ENCODE measurements around the gene TMEM117. TPM values are rescaled to one million over a fixed set of nuclear protein-coding genes. Genes with fewer than 3 reads are reported as not detected.
A peak's percentile ranks its signal among the peaks of the same experiment; 100 is the strongest.

Gene TMEM117
- total RNA-seq, 1 donor from 2014 or later, result 13.1 TPM

DNA sequence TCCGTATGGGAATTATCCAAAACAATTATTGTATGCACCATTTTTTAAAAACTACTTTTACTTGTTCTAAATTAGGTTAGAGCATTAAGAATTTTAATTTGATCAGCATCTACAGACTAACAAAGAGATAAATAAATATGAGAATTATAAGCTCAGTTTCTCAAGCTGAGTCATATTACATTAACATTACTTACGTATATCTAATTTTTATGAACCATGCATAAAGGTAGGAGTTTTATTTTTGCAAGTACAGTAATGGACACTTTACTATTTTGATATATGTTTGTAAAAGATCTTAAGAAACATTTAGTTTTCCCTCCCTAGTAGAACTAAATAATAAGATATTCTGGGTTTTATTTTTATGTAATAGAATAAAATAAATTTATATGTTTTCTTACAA lies 410.1 kb downstream of the TMEM117 start:
- Histone ChIP-seq H3K4me1 (ENCODE audit: insufficient read depth, low read length) (no peaks in the 10 kb centered on the region), H2AFZ (ENCODE audit: low read depth, low read length) (no peak overlapping the region), H3K27me3 (ENCODE audit: insufficient read depth, low read length) (no peaks in the 10 kb centered on the region), H3K4me2 (ENCODE audit: low read length) (no peak overlapping the region), H4K20me1 (ENCODE audit: insufficient read depth, low read length) (no peaks in the 10 kb centered on the region), H3K4me3 (ENCODE audit: insufficient read depth, low read depth, low read length) (no peak overlapping the region), H3K9me3 (ENCODE audit: insufficient read depth, low read depth, low read length) (peaks cover 4% of the 10 kb centered on the region), H3K36me3 (ENCODE audit: insufficient read depth, low read length) (no peaks in the 10 kb centered on the region), H3K27ac (ENCODE audit: low read depth, low read length) (no peak overlapping the region), H3K79me2 (ENCODE audit: insufficient read depth, low read length) (no peaks in the 10 kb centered on the region), H3K9ac (ENCODE audit: low read length) (no peak overlapping the region)
- Mint-ChIP-seq H3K36me3 (ENCODE audit: low read depth, unreplicated experiment) (peaks cover 1% of the 10 kb centered on the region), H3K9me3 (ENCODE audit: unreplicated experiment) (peaks cover 6% of the 10 kb centered on the region), H3K27ac (ENCODE audit: unreplicated experiment) (no peak overlapping the region), H3K4me1 (ENCODE audit: low read depth, unreplicated experiment) (no peaks in the 10 kb centered on the region), H3K27me3 (ENCODE audit: low read depth, unreplicated experiment) (no peaks in the 10 kb centered on the region), H3K4me3 (ENCODE audit: unreplicated experiment) (no peak overlapping the region)
- FAIRE-seq, result no peak
- TF ChIP-seq EZH2 (IDR thresholded peaks at IDR 0.05; ENCODE audit: insufficient read depth, low read length), result no peak
- TF ChIP-seq, protein P1, sequence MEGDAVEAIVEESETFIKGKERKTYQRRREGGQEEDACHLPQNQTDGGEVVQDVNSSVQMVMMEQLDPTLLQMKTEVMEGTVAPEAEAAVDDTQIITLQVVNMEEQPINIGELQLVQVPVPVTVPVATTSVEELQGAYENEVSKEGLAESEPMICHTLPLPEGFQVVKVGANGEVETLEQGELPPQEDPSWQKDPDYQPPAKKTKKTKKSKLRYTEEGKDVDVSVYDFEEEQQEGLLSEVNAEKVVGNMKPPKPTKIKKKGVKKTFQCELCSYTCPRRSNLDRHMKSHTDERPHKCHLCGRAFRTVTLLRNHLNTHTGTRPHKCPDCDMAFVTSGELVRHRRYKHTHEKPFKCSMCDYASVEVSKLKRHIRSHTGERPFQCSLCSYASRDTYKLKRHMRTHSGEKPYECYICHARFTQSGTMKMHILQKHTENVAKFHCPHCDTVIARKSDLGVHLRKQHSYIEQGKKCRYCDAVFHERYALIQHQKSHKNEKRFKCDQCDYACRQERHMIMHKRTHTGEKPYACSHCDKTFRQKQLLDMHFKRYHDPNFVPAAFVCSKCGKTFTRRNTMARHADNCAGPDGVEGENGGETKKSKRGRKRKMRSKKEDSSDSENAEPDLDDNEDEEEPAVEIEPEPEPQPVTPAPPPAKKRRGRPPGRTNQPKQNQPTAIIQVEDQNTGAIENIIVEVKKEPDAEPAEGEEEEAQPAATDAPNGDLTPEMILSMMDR (IDR thresholded peaks at IDR 0.05; ENCODE audit: insufficient read depth, low read depth, low read length), result no peak
- DNase-seq (ENCODE audit: low read depth), result no peak

GRCh38 chr12:44246482-44247105 lies 410.7 kb downstream of the TMEM117 start:
- Histone ChIP-seq H3K4me2 (ENCODE audit: low read length) (no peak overlapping the region), H2AFZ (ENCODE audit: low read depth, low read length) (no peak overlapping the region), H3K27ac (ENCODE audit: low read depth, low read length) (no peak overlapping the region), H3K27me3 (ENCODE audit: insufficient read depth, low read length) (no peaks in the 10 kb centered on the region), H3K9me3 (ENCODE audit: insufficient read depth, low read depth, low read length) (peaks cover 4% of the 10 kb centered on the region), H3K79me2 (ENCODE audit: insufficient read depth, low read length) (no peaks in the 10 kb centered on the region), H3K4me3 (ENCODE audit: insufficient read depth, low read depth, low read length) (no peak overlapping the region), H3K36me3 (ENCODE audit: insufficient read depth, low read length) (no peaks in the 10 kb centered on the region), H4K20me1 (ENCODE audit: insufficient read depth, low read length) (no peaks in the 10 kb centered on the region), H3K4me1 (ENCODE audit: insufficient read depth, low read length) (no peaks in the 10 kb centered on the region), H3K9ac (ENCODE audit: low read length) (no peak overlapping the region)
- no peak overlapping the region for H3K27ac Mint-ChIP-seq (ENCODE audit: unreplicated experiment)
- no peaks in the 10 kb centered on the region for H3K27me3 Mint-ChIP-seq (ENCODE audit: low read depth, unreplicated experiment)
- H3K36me3 Mint-ChIP-seq (ENCODE audit: low read depth, unreplicated experiment), result peaks cover 1% of the 10 kb centered on the region
- TF ChIP-seq, protein P1 (IDR thresholded peaks at IDR 0.05; ENCODE audit: insufficient read depth, low read depth, low read length), result no peak
- no peak for TF ChIP-seq EZH2 (IDR thresholded peaks at IDR 0.05; ENCODE audit: insufficient read depth, low read length)
- peak; percentile 63 for DNase-seq (ENCODE audit: low read depth)
- peaks cover 6% of the 10 kb centered on the region for H3K9me3 Mint-ChIP-seq (ENCODE audit: unreplicated experiment)
- H3K4me3 Mint-ChIP-seq (ENCODE audit: unreplicated experiment), result no peak overlapping the region
- no peaks in the 10 kb centered on the region for H3K4me1 Mint-ChIP-seq (ENCODE audit: low read depth, unreplicated experiment)
- no peak for FAIRE-seq

GRCh38 chr12:44247588-44247987 lies 411.7 kb downstream of the TMEM117 start:
- H3K27ac Mint-ChIP-seq (ENCODE audit: unreplicated experiment), result no peak overlapping the region
- H3K9me3 ChIP-seq (ENCODE audit: insufficient read depth, low read depth, low read length), result peaks cover 4% of the 10 kb centered on the region
- H4K20me1 ChIP-seq (ENCODE audit: insufficient read depth, low read length), result no peaks in the 10 kb centered on the region
- no peak overlapping the region for H3K4me2 ChIP-seq (ENCODE audit: low read length)
- no peak overlapping the region for H2AFZ ChIP-seq (ENCODE audit: low read depth, low read length)
- H3K27ac ChIP-seq (ENCODE audit: low read depth, low read length), result no peak overlapping the region
- no peaks in the 10 kb centered on the region for H3K27me3 ChIP-seq (ENCODE audit: insufficient read depth, low read length)
- FAIRE-seq (no peak), DNase-seq (ENCODE audit: low read depth) (no peak)
- no peaks in the 10 kb centered on the region for H3K79me2 ChIP-seq (ENCODE audit: insufficient read depth, low read length)
- H3K36me3 Mint-ChIP-seq (ENCODE audit: low read depth, unreplicated experiment), result peaks cover 1% of the 10 kb centered on the region
- H3K9ac ChIP-seq (ENCODE audit: low read length), result no peak overlapping the region
- no peaks in the 10 kb centered on the region for H3K4me1 ChIP-seq (ENCODE audit: insufficient read depth, low read length)
- H3K4me3 ChIP-seq (ENCODE audit: insufficient read depth, low read depth, low read length), result no peak overlapping the region
- H3K36me3 ChIP-seq (ENCODE audit: insufficient read depth, low read length), result no peaks in the 10 kb centered on the region
- no peaks in the 10 kb centered on the region for H3K27me3 Mint-ChIP-seq (ENCODE audit: low read depth, unreplicated experiment)
- TF ChIP-seq, protein P1 (IDR thresholded peaks at IDR 0.05; ENCODE audit: insufficient read depth, low read depth, low read length), result no peak
- no peak overlapping the region for H3K4me3 Mint-ChIP-seq (ENCODE audit: unreplicated experiment)
- H3K4me1 Mint-ChIP-seq (ENCODE audit: low read depth, unreplicated experiment), result no peaks in the 10 kb centered on the region
- H3K9me3 Mint-ChIP-seq (ENCODE audit: unreplicated experiment), result peaks cover 6% of the 10 kb centered on the region
